HG03025 (cell line): ENCODE results near the gene METAP2.
"Not testable (repeated sequence)": the region's sequence is repeated elsewhere in the genome, so short reads cannot be mapped to it uniquely, and the experiment has no call there.

ENCODE experiments used
- ATAC-seq: cut with Tn5 transposase; IDR thresholded peaks from one replicate; pipeline ENCODE4 v1.9.1; 2021; ENCODE audit warnings: mild to moderate bottlenecking, moderate library complexity; ENCODE audit not compliant: unreplicated experiment, low FRiP score

Gene METAP2

GRCh38 chr12:95473884-95474659, at the start of gene METAP2:
Gene METAP2, plus strand, starts transcription at chr12:95474152. Its CDS starts 28 bp downstream, at chr12:95474180.
- ATAC-seq, result peak; percentile 98

DNA sequence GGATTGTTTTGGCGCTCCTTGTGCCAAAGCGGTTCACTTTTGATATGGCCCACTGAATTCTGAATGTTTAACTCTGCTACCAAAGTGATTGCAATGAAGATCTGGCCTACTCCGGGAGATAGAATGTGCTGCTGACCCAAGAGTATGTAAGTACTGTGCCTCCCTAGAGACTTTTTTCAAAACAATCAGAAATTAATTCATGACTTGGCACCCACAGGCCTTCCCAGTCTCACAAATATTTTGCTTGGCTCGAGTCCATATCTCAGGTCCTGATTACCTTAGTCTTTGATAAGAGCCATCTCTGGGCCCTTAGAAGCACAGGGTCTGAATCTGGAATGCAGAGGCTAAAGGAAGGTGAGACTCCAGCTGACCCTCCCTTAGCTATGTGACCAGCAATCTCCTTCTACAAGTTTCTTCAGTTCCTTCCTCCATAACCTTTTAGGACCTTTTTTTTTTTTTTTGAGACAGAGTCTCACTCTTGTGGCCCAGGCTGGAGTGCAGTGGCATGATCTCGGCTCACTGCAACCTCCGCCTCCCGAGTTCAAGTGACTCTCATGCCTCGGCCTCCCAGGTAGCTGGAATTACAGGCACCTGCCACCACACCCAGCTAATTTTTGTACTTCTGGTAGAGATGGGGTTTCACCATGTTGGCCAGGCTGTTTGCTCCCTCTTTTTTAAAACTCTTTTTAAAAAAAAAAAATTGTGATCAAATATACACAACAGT, 49.5 kb upstream of the METAP2 start:
- ATAC-seq, result no peak

DNA sequence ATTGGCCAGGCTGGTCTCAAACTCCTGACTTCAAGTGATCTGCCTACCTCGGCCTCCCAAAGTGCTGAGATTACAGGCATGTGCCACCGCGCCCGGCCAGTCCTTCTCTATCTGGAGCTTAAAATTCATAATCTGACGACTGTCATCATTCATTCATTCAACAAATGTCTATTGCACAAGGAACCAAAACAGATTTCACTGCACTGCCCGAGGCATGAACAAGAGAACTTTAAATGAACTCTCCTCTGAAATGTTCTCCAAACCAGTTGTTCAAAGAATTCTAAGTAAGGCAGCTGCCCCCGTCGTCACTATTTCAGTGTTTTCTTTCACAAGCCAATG, 44.8 kb upstream of the METAP2 start:
- no peak for ATAC-seq

DNA sequence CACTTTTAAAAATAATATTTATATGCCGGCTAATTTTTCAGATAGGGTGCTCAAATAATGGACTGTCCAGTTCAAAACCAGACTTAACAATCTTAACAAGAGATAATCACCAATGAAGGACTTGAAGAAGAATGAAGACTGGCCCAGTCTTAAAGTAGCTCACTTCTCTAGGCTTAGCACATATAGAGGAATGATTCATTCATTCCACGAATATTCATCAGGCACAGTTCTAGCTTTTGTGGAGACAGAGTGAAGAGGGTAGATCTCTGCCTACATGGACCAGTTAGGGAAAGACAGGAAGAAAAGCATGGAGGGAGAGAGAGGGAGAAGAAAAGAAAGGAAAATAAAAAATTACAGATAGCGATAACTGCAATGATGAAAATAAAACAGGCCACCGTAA, 42.8 kb upstream of the METAP2 start:
- no peak for ATAC-seq

DNA sequence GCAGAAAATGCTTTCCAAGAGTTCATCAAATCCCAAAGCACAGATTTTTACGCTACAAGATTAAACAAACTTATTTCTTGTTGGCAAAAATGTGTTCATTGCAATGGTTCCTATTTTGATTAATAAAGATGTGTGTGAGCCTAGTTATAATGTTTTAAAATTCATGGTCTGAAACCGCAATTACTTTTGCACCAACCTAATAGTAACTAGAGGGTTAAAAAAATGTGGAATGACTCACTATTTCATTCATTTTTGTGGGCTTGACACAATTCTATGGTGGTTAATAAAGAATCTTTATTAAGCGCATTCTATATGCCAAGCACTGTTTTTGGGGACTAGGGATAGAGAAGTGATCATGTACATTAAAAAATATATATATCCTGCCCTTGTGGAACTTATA, 38.6 kb upstream of the METAP2 start:
- ATAC-seq, result no peak

DNA sequence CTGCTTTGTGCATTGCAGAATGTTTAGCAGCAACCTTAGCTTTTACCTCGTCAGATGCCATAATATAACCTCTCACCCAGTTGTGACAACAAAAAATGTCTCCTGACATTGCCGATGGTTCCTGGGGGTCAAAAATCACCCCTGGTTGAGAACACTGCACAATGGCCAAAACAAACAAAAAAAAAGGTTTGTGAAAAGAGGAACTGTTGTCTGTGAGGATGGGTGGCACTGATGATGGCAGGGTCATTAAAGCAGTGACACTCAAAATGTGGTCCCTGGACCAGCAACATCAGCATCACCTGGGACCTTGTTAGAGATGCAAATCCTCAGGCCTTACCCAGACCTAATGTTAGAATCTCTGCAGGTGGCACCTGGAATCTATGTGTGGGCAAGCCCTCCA, 36.4 kb upstream of the METAP2 start:
- ATAC-seq, result no peak

GRCh38 chr12:95439461-95440230, 34.3 kb upstream of the METAP2 start:
- no peak for ATAC-seq

- ATAC-seq, result no peak
Measured at GRCh38 chr12:95440401-95440800, 33.6 kb upstream of the METAP2 start.

DNA sequence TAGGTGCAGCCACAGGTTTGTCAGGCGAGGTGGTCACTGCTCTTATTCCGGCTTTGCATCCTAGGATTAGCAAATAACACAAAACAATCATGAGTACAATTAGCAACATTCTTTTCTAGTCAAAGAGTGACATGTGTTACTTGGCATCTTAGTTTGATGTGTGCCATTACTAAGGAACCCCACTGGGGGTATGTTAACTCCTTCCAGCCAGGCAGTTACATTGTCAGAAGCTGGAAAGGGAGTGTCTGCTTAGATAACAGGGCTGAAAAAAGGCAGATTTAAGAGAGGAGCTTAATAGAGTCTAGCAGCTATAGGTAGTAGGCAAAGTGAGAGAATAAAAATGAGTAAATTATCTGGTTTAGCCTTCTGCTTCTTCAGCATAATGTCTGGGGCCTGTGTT, 30.5 kb upstream of the METAP2 start:
- ATAC-seq, result no peak

GRCh38 chr12:95445099-95445498, 28.9 kb upstream of the METAP2 start:
- not testable (repeated sequence) for ATAC-seq

DNA sequence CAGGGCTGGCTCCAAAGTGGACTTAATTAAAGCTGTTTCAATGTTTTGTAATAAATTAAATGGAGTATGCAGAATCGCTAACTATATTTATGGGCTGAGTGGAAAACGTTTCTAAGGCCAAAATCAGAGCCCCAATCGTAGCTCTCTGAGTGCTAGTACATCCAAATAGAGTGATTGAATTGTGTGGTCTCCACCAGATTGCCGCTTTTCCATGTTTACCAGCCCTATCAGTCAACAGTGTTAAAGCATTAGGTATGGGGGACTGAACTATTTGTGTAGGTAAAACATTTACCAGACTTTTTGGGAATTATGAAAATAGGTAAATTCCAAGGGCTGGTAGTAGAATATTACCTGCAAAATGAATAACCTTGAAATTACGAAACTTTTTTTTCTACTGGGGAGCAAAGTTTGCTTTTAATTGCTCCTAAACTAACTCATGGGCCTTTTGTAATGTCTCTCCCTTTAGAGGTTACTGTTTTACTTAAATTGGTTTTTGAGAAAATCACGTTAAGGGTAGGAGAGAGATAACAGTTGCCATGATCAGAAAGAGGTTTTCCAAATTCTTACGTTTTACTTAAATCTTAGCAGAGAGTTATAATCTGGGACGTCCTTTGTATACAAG, 28.0 kb upstream of the METAP2 start:
- no peak for ATAC-seq

GRCh38 chr12:95446506-95446900, 27.4 kb upstream of the METAP2 start:
- ATAC-seq, result no peak

DNA sequence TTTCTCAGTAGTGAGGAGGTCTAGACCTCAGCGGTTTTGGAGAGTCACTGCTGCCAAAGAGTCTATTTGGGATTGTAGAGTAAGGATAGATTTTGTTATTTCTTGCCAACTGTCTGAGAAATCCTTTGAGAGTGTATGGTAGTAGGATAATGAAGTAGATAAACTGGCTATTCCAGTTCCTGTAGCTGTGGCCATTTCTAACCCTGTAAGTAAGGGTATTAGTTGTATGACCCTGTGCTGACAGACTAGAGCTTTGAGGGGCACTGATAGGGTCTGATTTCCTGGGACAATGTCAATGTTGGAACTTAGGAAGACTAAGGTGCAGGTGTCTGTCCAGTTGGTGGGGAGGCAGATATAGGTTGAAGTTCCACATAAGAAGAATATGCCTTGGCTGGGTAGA, 24.3 kb upstream of the METAP2 start:
- not testable (repeated sequence) for ATAC-seq

DNA sequence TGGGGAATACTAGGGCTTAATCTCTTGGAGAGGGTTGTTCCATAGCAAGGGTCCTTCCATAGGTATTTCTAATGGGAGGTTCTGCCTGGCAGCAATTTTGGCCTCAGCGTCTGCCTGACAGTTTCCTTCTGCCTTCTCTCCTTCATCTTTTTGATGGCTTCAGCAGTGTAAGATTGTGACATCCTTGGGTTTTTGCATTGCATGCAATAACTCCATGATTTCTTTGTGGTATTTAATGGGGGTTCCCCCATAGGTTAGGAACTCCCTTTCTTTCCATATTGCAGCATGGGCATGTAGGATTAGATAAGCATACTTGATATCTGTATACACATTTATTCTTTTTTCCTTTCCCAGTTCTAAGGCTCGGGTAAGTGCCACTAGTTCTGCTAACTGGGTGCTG, 21.5 kb upstream of the METAP2 start:
- ATAC-seq, result not testable (repeated sequence)

DNA sequence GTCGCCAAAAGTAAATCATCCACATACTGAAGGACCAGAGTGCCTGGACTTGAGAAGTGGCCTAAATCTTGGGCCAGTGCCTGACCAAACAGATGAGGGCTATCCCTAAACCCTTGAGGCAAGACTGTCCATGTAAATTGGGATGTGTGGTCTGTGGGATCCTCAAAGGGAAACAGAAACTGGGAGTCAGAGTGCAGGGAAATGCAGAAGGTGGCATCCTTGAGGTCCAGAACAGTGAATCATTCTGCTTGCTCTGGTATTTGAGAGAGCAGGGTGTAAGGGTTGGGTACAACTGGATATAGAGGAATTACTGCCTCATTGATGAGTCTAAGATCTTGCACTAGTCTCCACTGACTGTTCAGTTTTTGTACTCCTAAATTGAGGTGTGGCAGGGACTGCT, 20.1 kb upstream of the METAP2 start:
- ATAC-seq, result not testable (repeated sequence)

GRCh38 chr12:95454780-95455215, 19.2 kb upstream of the METAP2 start:
- ATAC-seq, result not testable (repeated sequence)

GRCh38 chr12:95457605-95458004, 16.3 kb upstream of the METAP2 start:
- ATAC-seq, result not testable (repeated sequence)

GRCh38 chr12:95458761-95459160, 15.2 kb upstream of the METAP2 start:
- no peak for ATAC-seq

DNA sequence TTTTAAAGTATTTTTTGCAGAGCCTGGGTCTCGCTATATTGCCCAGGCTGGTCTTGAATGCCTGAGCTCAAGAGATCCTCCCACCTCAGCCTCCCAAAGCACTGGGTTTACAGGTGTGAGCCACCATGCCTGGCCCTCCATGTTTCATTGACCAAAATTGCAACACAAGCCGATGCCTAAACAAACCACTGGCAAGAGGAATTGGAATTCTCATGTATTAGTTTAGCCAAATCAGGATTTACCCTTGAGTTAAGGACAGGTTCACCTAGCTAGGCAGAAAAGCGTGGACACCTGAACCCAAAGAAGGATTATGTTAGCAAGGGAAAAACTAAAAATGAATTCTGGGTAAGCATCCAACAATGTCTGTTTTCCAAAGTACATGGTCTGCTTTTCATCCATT, 14.6 kb upstream of the METAP2 start:
- ATAC-seq, result no peak

DNA sequence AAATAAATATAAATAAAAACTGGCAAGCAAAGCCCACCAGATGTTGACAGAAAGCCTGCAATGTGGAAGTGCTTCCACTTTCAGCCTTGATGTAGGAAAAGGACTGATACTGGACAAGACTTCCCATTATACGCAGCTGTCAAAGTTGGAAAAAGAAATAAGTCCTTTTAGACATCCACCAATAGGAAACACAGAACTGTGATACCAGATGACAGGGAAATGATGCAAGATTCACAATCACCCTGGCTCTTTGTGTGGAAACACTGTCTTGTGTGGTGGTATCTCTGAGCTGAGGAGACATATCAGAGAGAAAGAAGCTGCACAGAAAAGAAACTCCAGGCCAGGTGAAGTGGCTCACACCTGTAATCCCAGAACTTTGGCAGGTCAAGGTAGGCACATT, 13.8 kb upstream of the METAP2 start:
- ATAC-seq, result no peak

GRCh38 chr12:95460896-95461295, 13.1 kb upstream of the METAP2 start:
- ATAC-seq, result no peak
